H1 (cell line): ENCODE measurements around the gene SMARCB1. TPM values are rescaled to one million over a fixed set of nuclear protein-coding genes. Genes with fewer than 3 reads are reported as not detected.

Experiments used
- BRCA1 ChIP-seq: IDR thresholded peaks from 2 replicates; pipeline ENCODE4 v1.6.1; 2012; ENCODE audit warnings: low read depth, low read length, improper control_type of control experiment
- CBX8 ChIP-seq: fragments of 300-800, 300-1000 bp; sonication (generic); IDR thresholded peaks from 2 replicates; pipeline ENCODE4 v1.7.1; 2016; ENCODE audit warnings: low read depth, low read length, borderline replicate concordance
- CHD2 ChIP-seq: IDR thresholded peaks from 2 replicates; pipeline ENCODE4 v1.6.1; 2012; ENCODE audit warnings: low read length, improper control_type of control experiment
- CREB1 ChIP-seq: IDR thresholded peaks from 2 replicates; pipeline ENCODE4 v1.6.1; 2012; ENCODE audit warnings: inconsistent platforms
- CTCF ChIP-seq, 3 experiments: IDR thresholded peaks; 1 replicate in 2 of 3; 2 replicates in 1 of 3; pipeline versions ENCODE4 v1.5.1 to v1.6.1; 2011; ENCODE audit warnings: low read length in 3 of 3, mild to moderate bottlenecking in 3 of 3, inconsistent platforms in 2 of 3, low read depth in 1 of 3, moderate library complexity in 1 of 3; ENCODE audit not compliant: insufficient read depth in 1 of 3; ENCODE audit errors: control extremely low read depth in 1 of 3
- E2F6 ChIP-seq: IDR thresholded peaks from 2 replicates; pipeline ENCODE4 v1.6.1; 2012; ENCODE audit warnings: inconsistent platforms
- EGR1 ChIP-seq: IDR thresholded peaks from 2 replicates; pipeline ENCODE4 v1.6.1; 2011; ENCODE audit warnings: low read depth, low read length, borderline replicate concordance
- EP300 ChIP-seq, 2 experiments: IDR thresholded peaks; 1 replicate in 1 of 2; 2 replicates in 1 of 2; pipeline ENCODE4 v1.6.1; 2011 to 2012; ENCODE audit warnings: low read depth in 2 of 2, low read length in 2 of 2, mild to moderate bottlenecking in 2 of 2, borderline replicate concordance in 1 of 2, inconsistent platforms in 1 of 2, moderate library complexity in 1 of 2
- GABPA ChIP-seq: IDR thresholded peaks from 2 replicates; pipeline ENCODE4 v1.6.1; 2011; ENCODE audit warnings: mild to moderate bottlenecking, low read length, moderate library complexity, borderline replicate concordance; ENCODE audit not compliant: insufficient read depth
- JUN ChIP-seq: IDR thresholded peaks from 2 replicates; pipeline ENCODE4 v1.6.1; 2011; ENCODE audit warnings: low read depth, mild to moderate bottlenecking, improper control_type of control experiment, low read length
- MAX ChIP-seq: IDR thresholded peaks from 2 replicates; pipeline ENCODE4 v1.6.1; 2012; ENCODE audit warnings: inconsistent platforms
- NRF1 ChIP-seq: IDR thresholded peaks from 2 replicates; pipeline ENCODE4 v1.6.1; 2011; ENCODE audit warnings: mild to moderate bottlenecking, low read depth, low read length, improper control_type of control experiment
- RNF2 ChIP-seq: fragments of 200-900, 300-1000 bp; sonication (generic); IDR thresholded peaks from 2 replicates; pipeline ENCODE4 v1.7.1; 2016; ENCODE audit warnings: borderline replicate concordance, low read depth, mild to moderate bottlenecking, antibody characterized with exemption, low read length; ENCODE audit not compliant: poor library complexity, severe bottlenecking; ENCODE audit errors: missing control alignments
- SIN3A ChIP-seq, 2 experiments: IDR thresholded peaks in 1 of 2; conservative IDR thresholded peaks in 1 of 2; 2 replicates each; pipeline ENCODE4 v1.6.1; 2011 to 2012; ENCODE audit warnings: low read length in 2 of 2, improper control_type of control experiment in 1 of 2, low read depth in 1 of 2, mild to moderate bottlenecking in 1 of 2
- SP4 ChIP-seq: IDR thresholded peaks from 2 replicates; pipeline ENCODE4 v1.6.1; 2012; ENCODE audit warnings: low read length, inconsistent platforms
- TBP ChIP-seq: IDR thresholded peaks from 2 replicates; pipeline ENCODE4 v1.6.1; 2011; ENCODE audit warnings: low read depth, low read length, improper control_type of control experiment
- TEAD4 ChIP-seq: IDR thresholded peaks from 2 replicates; pipeline ENCODE4 v1.6.1; 2012; ENCODE audit warnings: low read depth, low read length, inconsistent platforms, mixed read lengths
- polyA plus RNA-seq, 7 experiments: library from polyadenylated mRNA; depleted of rRNA in 3 of 7; stranded (reverse) in 5 of 7; unstranded in 2 of 7; fragments of >200 nt in 5 of 7; fragments of 200-250 nt in 2 of 7; gene quantifications; 1 replicate in 5 of 7; 2 replicates in 1 of 7; 4 replicates in 1 of 7; pipeline versions ENCODE4 v1.2.1 to v1.2.3, GENCODE V29; 2011 to 2013; ENCODE audit warnings: missing spikeins in 2 of 7, mixed read lengths in 2 of 7
- total RNA-seq: library from RNA; stranded (reverse); fragmentation: NEBNext Ultra II Directional; extraction: Animal tissue kit (Norgen Biotek cat#: 25700); gene quantifications from 2 replicates; pipeline ENCODE4 v1.2.1, GENCODE V29; 2021

Gene SMARCB1
- total and polyA plus RNA-seq, 2 of the 8 experiments (the other 6 are each of a cell fraction or from before 2014, with no cell fraction given) = 116 to 145 TPM

- TF ChIP-seq CREB1 (peak; percentile 49; the same call in 1 of the 2 replicates), TBP (0 out of 2 replicates have a peak, but pooled peaks have one; percentile 28), TEAD4 (no peak), CBX8 (no peak), E2F6 (peak; percentile 54), BRCA1 (0 out of 2 replicates have a peak, but pooled peaks have one; percentile 23), SP4 (no peak), EGR1 (peak; percentile 86), CHD2 (peak; percentile 63; the same call in 1 of the 2 replicates), GABPA (no peak; the same call in 1 of the 2 replicates), CTCF (IDR thresholded peaks at IDR 0.05; ENCODE audit: control extremely low read depth in 1 of 3, insufficient read depth in 1 of 3, low read depth in 1 of 3, low read length in 3 of 3) (peak; percentile 78 to 97 (median 93)), NRF1 (no peak), MAX (peak; percentile 53; the same call in 1 of the 2 replicates), JUN (no peak), SIN3A (conservative IDR thresholded peaks at IDR 0.05 in 1 of 2, IDR thresholded peaks at IDR 0.05 in 1 of 2; ENCODE audit: low read depth in 1 of 2, low read length in 2 of 2) (peak in 1 of 2 experiments; percentile 82; a peak in 1 of 4 replicates), EP300 (IDR thresholded peaks at IDR 0.05; ENCODE audit: borderline replicate concordance in 1 of 2, low read depth in 2 of 2, low read length in 2 of 2) (0 out of 3 replicates have a peak, but pooled peaks of 1 of the 2 experiments have one; percentile 59), RNF2 (no peak)
Observed at GRCh38 chr22:23849009-23850006, 62.5 kb downstream of the SMARCB1 start (continued).
